ENCODE data around the gene CNOT1. TPM values are rescaled to one million over a fixed set of nuclear protein-coding genes. Genes with fewer than 3 reads are reported as not detected.
"Not testable (repeated sequence)": the region's sequence is repeated elsewhere in the genome, so short reads cannot be mapped to it uniquely, and the experiment has no call there.

The CNOT1 gene
- total RNA-seq, 2 donors from 2014 or later = 54.3 to 63.2 TPM

DNA sequence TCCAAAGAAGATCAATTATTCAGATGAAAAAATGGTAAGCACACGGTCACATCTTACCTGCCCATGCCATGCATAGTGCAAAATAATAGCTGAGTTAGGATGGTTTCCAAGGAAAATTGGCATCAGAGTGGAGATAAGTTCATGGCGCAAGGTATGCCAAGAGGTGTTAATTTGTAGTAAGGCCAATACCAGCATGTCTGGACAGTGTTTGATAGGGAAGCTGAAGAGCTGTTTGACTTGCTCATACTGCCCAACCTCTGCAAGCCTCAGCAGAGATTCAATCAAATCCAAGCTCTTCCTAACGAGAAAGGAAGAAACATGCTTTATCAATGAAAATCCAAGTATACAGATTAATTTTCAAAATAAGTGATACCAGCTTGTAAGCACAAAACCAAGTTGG is 51.0 kb downstream of the CNOT1 start:
- TF ChIP-seq, protein P1, sequence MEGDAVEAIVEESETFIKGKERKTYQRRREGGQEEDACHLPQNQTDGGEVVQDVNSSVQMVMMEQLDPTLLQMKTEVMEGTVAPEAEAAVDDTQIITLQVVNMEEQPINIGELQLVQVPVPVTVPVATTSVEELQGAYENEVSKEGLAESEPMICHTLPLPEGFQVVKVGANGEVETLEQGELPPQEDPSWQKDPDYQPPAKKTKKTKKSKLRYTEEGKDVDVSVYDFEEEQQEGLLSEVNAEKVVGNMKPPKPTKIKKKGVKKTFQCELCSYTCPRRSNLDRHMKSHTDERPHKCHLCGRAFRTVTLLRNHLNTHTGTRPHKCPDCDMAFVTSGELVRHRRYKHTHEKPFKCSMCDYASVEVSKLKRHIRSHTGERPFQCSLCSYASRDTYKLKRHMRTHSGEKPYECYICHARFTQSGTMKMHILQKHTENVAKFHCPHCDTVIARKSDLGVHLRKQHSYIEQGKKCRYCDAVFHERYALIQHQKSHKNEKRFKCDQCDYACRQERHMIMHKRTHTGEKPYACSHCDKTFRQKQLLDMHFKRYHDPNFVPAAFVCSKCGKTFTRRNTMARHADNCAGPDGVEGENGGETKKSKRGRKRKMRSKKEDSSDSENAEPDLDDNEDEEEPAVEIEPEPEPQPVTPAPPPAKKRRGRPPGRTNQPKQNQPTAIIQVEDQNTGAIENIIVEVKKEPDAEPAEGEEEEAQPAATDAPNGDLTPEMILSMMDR (IDR thresholded peaks at IDR 0.05) = no peak
- H3K27ac ChIP-seq = no peak overlapping the region
- H3K9me3 ChIP-seq = no peaks in the 10 kb centered on the region

DNA sequence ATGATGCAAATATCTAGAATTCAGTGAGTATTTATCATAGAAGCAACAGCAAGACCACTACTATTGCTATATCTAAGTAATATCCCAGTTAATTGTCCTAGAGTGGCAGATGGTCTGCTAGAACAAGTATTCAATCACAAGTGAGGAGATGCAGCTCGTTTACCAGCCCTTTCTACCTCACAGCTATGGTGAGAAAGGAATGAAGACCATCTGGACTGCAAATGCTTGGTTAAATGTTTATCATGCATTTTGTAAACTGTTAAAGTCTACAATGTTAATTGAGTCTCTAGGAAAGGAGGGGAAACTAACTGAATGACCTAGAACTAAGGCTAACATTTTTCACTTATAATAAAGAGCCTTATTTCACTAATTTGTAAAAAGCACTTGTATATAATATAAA is 52.5 kb downstream of the CNOT1 start:
- Histone ChIP-seq H3K27me3 (no peaks in the 10 kb centered on the region), H3K4me1 (peaks cover 0 to 6% of the 10 kb centered on the region in 2 donors), H3K27ac (no peak overlapping the region), H3K36me3 (peaks cover 95% of the 10 kb centered on the region), H3K9me3 (no peaks in the 10 kb centered on the region), H3K4me3 (no peak overlapping the region)
- TF ChIP-seq, protein P1 (IDR thresholded peaks at IDR 0.05) = no peak
- DNase-seq (ENCODE audit: low spot score) = no peak

More for the DNA sequence above, 51.0 kb downstream of the CNOT1 start:
- no peak for DNase-seq (ENCODE audit: low spot score)
- H3K36me3 ChIP-seq = peaks cover 97% of the 10 kb centered on the region
- peaks cover 0 to 6% of the 10 kb centered on the region in 2 donors for H3K4me1 ChIP-seq
- H3K4me3 ChIP-seq = no peak overlapping the region
- H3K27me3 ChIP-seq = no peaks in the 10 kb centered on the region

DNA sequence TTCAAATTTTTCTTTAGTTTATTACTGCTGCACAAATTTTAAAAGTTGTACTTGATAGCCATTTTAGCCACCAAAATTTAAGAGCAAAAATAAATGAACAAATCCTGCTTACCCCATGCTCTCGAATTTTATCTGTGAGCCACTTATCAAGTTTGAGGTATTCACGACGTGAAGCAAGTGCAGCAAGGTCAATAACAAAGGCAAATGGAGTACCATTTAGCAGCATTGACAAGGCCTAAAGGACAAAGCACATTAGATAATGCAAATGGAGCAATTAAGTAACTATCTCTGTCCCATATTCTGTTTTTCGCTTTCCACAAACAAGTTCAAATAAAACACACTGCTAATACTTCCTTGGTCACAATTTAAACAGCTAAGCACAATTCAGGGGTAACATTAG is 54.7 kb downstream of the CNOT1 start:
- peaks cover 0 to 6% of the 10 kb centered on the region in 2 donors for H3K4me1 ChIP-seq
- H3K36me3 ChIP-seq = peaks cover 95% of the 10 kb centered on the region
- no peak for DNase-seq (ENCODE audit: low spot score)
- peak overlapping the region in 1 of 2 donors; percentile 23 for H3K27ac ChIP-seq
- TF ChIP-seq, protein P1 (IDR thresholded peaks at IDR 0.05) = no peak
- H3K27me3 ChIP-seq = no peaks in the 10 kb centered on the region
- H3K4me3 ChIP-seq = no peak overlapping the region
- no peaks in the 10 kb centered on the region for H3K9me3 ChIP-seq

DNA sequence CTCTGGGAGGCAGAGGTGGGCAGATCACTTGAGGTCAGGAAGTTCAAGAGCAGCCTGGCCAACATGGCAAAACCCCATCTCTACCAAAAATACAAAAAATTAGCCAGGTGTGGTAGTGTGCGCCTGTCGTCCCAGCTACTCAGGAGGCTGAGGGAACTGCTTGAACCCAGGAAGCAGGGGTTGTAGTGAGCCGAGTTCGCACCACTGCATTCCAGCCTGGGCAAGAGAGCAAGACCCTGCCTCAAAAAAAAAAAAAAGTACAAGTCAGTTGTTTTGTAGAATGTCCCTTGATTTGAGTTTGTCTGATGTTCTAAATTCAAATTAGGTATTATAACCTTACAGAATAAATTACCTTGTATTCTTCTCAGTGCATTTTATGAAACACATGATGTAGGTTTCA is 63.9 kb downstream of the CNOT1 start:
- not testable (repeated sequence) for H3K4me3 ChIP-seq; DNase-seq (ENCODE audit: low spot score); H3K9me3 ChIP-seq; H3K27ac ChIP-seq; H3K27me3 ChIP-seq; H3K4me1 ChIP-seq
- peaks cover 59% of the 10 kb centered on the region for H3K36me3 ChIP-seq

DNA sequence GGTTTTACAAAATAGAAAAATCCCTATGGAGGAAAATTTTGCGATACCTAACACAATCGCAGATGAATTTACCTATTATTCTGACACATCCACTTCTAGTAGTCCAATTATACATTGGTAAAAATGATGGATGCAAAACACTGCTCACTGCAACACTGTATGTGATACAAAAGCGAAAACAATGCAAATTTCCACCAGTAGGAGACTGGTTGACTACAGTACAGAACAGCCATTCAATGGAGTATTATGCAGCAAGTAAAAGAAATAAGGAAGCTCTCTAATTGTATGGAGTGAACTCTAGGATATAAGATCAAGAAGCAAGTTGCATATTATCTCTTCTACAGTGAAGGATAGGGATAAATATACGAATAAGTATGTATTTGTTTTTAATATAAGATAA is 65.9 kb downstream of the CNOT1 start:
- no peak for DNase-seq (ENCODE audit: low spot score)
- H3K27ac ChIP-seq = no peak overlapping the region
- H3K27me3 ChIP-seq = no peaks in the 10 kb centered on the region
- no peaks in the 10 kb centered on the region for H3K9me3 ChIP-seq
- H3K36me3 ChIP-seq = peaks cover 63% of the 10 kb centered on the region
- H3K4me1 ChIP-seq = no peaks in the 10 kb centered on the region
- H3K4me3 ChIP-seq = no peak overlapping the region
- TF ChIP-seq, protein P1 (IDR thresholded peaks at IDR 0.05) = no peak

DNA sequence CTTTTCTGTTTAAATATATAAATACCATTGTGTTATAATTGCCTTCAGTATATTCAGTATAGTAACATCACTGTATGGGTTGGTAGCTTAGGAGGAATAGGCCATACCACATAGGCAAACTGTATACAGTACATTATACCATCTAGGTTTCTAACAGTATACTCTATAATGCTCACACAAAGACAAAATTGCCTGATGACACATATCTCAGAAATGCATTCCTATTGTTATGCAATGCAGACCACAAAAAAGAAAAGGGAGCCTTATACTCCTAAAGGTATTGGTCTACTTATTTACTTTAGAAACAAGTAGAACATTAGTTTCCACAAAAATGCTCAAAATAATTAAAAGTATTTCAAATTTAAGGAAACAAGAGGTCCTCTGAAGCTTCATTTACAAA is 66.4 kb downstream of the CNOT1 start:
- H3K27me3 ChIP-seq = no peaks in the 10 kb centered on the region
- no peaks in the 10 kb centered on the region for H3K4me1 ChIP-seq
- H3K9me3 ChIP-seq = no peaks in the 10 kb centered on the region
- no peak for DNase-seq (ENCODE audit: low spot score)
- H3K4me3 ChIP-seq = no peak overlapping the region
- H3K36me3 ChIP-seq = peaks cover 65% of the 10 kb centered on the region
- TF ChIP-seq, protein P1 (IDR thresholded peaks at IDR 0.05) = no peak
- no peak overlapping the region for H3K27ac ChIP-seq
